ENCODE results near the gene PLCH1. TPM values are rescaled to one million over a fixed set of nuclear protein-coding genes. Genes with fewer than 3 reads are reported as not detected.

The PLCH1 gene
- total RNA-seq, 1 donor: 11.7 TPM

GRCh38 chr3:155491696-155492095, 253.2 kb downstream of the PLCH1 start:
- H3K4me3 ChIP-seq (ENCODE audit: low read depth, low read length): no peak overlapping the region
- no peak for DNase-seq (ENCODE audit: low read depth)
- TF ChIP-seq CTCF (IDR thresholded peaks at IDR 0.05; ENCODE audit: insufficient read depth, low read depth, low read length): peak; percentile 7

- TF ChIP-seq CTCF (IDR thresholded peaks at IDR 0.05; ENCODE audit: insufficient read depth, low read depth, low read length): no peak
- no peak overlapping the region for H3K4me3 ChIP-seq (ENCODE audit: low read depth, low read length)
- DNase-seq (ENCODE audit: low read depth): no peak
Measured at GRCh38 chr3:155488671-155489070, 256.2 kb downstream of the PLCH1 start.

GRCh38 chr3:155485897-155486296, 259.0 kb downstream of the PLCH1 start:
- no peak for DNase-seq (ENCODE audit: low read depth)
- no peak for TF ChIP-seq CTCF (IDR thresholded peaks at IDR 0.05; ENCODE audit: insufficient read depth, low read depth, low read length)
- H3K4me3 ChIP-seq (ENCODE audit: low read depth, low read length): no peak overlapping the region

- H3K4me3 ChIP-seq (ENCODE audit: low read depth, low read length): no peak overlapping the region
- no peak for DNase-seq (ENCODE audit: low read depth)
- no peak for TF ChIP-seq CTCF (IDR thresholded peaks at IDR 0.05; ENCODE audit: insufficient read depth, low read depth, low read length)
Measured at GRCh38 chr3:155481591-155481990, 263.3 kb downstream of the PLCH1 start.

- no peak for DNase-seq (ENCODE audit: low read depth)
- H3K4me3 ChIP-seq (ENCODE audit: low read depth, low read length): no peak overlapping the region
- no peak for TF ChIP-seq CTCF (IDR thresholded peaks at IDR 0.05; ENCODE audit: insufficient read depth, low read depth, low read length)
Measured at GRCh38 chr3:155481089-155481488, 263.8 kb downstream of the PLCH1 start.

- DNase-seq (ENCODE audit: low read depth): no peak
- H3K4me3 ChIP-seq (ENCODE audit: low read depth, low read length): no peak overlapping the region
- TF ChIP-seq CTCF (IDR thresholded peaks at IDR 0.05; ENCODE audit: insufficient read depth, low read depth, low read length): no peak
Measured at GRCh38 chr3:155465664-155466063, 279.2 kb downstream of the PLCH1 start.

- TF ChIP-seq CTCF (IDR thresholded peaks at IDR 0.05; ENCODE audit: insufficient read depth, low read depth, low read length): no peak
- H3K4me3 ChIP-seq (ENCODE audit: low read depth, low read length): no peak overlapping the region
- DNase-seq (ENCODE audit: low read depth): no peak
Measured at GRCh38 chr3:155462672-155463071, 282.2 kb downstream of the PLCH1 start.
